OCI-LY7 (cell line): ENCODE data around the gene GRM1. TPM values are rescaled to one million over a fixed set of nuclear protein-coding genes. Genes with fewer than 3 reads are reported as not detected.

Experiments
- BruUV-seq: library from RNA; stranded (reverse); fragments of 400-500 nt; replicated peaks from 2 replicates; lab custom pipeline; 2021; lab: Mats Ljungman, UMichigan
- CTCF ChIA-PET: fragments of 300-600 bp; sonication (Branson Sonifier 250); formaldehyde crosslinking; loops from one replicate; lab custom pipeline; 2022; ENCODE audit warnings: antibody characterized with exemption; ENCODE audit not compliant: unreplicated experiment; lab: Charles Lee
- POLR2A ChIA-PET: fragments of 300-600 bp; sonication (Branson Sonifier 250); formaldehyde crosslinking; loops from one replicate; lab custom pipeline; 2022; ENCODE audit warnings: antibody characterized with exemption; lab: Charles Lee
- DNase-seq: peaks from one replicate; pipeline ENCODE4 v3.0.0-alpha.2; 2015; ENCODE audit warnings: low spot score
- H2AFZ ChIP-seq: fragments of 200-600 bp; sonication (generic), shearing (Covaris generic); 2 replicates; pipeline ENCODE4 v1.6.1; 2014; ENCODE audit warnings: mild to moderate bottlenecking, antibody characterized with exemption, low read length, moderate library complexity
- H3K27ac ChIP-seq: fragments of 200-600 bp; sonication (generic); 2 replicates; pipeline ENCODE4 v1.5.1; 2014; ENCODE audit warnings: mixed run types, low read depth, mild to moderate bottlenecking, moderate library complexity, low read length, inconsistent platforms; ENCODE audit not compliant: poor library complexity, severe bottlenecking
- H3K36me3 ChIP-seq: fragments of 200-600 bp; sonication (generic); 2 replicates; pipeline ENCODE4 v1.6.1; 2014; ENCODE audit warnings: mild to moderate bottlenecking, antibody characterized with exemption, low read length, moderate library complexity, mixed read lengths; ENCODE audit not compliant: insufficient read depth
- H3K4me1 ChIP-seq: fragments of 200-600 bp; sonication (generic); 2 replicates; pipeline ENCODE4 v1.5.1; 2014; ENCODE audit warnings: mild to moderate bottlenecking, low read length; ENCODE audit not compliant: insufficient read depth, poor library complexity, severe bottlenecking
- H3K4me2 ChIP-seq: fragments of 200-600 bp; sonication (generic); 2 replicates; pipeline ENCODE4 v1.6.1; 2014; ENCODE audit warnings: mild to moderate bottlenecking, low read length
- H3K4me3 ChIP-seq: fragments of 200-600 bp; sonication (generic); 2 replicates; pipeline ENCODE4 v1.5.1; 2014; ENCODE audit warnings: mild to moderate bottlenecking, low read depth, low read length; ENCODE audit not compliant: poor library complexity, severe bottlenecking
- H3K79me2 ChIP-seq: fragments of 200-600 bp; sonication (generic); 2 replicates; pipeline ENCODE4 v1.6.1; 2016; ENCODE audit warnings: low read depth, mild to moderate bottlenecking, low read length, moderate library complexity, mixed read lengths; ENCODE audit not compliant: insufficient read depth
- H3K9me2 ChIP-seq: fragments of 200-600 bp; sonication (generic); 2 replicates; pipeline ENCODE4 v1.6.1; 2016; ENCODE audit warnings: mild to moderate bottlenecking, low read length, mixed read lengths; ENCODE audit not compliant: insufficient read depth
- H3K9me3 ChIP-seq: fragments of 200-600 bp; sonication (generic); 2 replicates; pipeline ENCODE4 v1.6.1; 2014; ENCODE audit warnings: mild to moderate bottlenecking, mixed run types, low read length, mixed read lengths
- H4K20me1 ChIP-seq: fragments of 200-600 bp; sonication (generic); 2 replicates; pipeline ENCODE4 v1.6.1; 2014; ENCODE audit warnings: mild to moderate bottlenecking, antibody characterized with exemption, low read length, moderate library complexity, mixed read lengths; ENCODE audit not compliant: insufficient read depth
- EZH2phosphoT487 ChIP-seq: fragments of 200-600 bp; sonication (generic); IDR thresholded peaks from 2 replicates; pipeline ENCODE4 v1.6.1; 2018; ENCODE audit warnings: low read depth, borderline replicate concordance, mild to moderate bottlenecking, mixed run types, antibody characterized with exemption, low read length, moderate library complexity, mixed read lengths
- intact Hi-C: fragments of 100-400 bp; cut with micrococcal nuclease; formaldehyde crosslinking; loops from one replicate; pipeline ENCODE4 v1.10.0; 2022; ENCODE audit not compliant: unreplicated experiment
- total RNA-seq, 2 experiments: library from RNA; depleted of rRNA in 1 of 2; stranded (reverse); fragments of >200 nt in 1 of 2; shearing (Covaris generic) in 1 of 2; gene quantifications; 2 replicates each; pipeline ENCODE4 v1.2.3, GENCODE V29; 2014 to 2022
- TF ChIP-seq, protein P1 (sequence below): fragments of 200-600 bp; sonication (generic); conservative IDR thresholded peaks from 2 replicates; pipeline ENCODE4 v1.5.1; 2014; ENCODE audit warnings: mild to moderate bottlenecking, antibody characterized with exemption, low read length, moderate library complexity, mixed read lengths

GRM1 gene
- total RNA-seq, 2 experiments from 2014 or later: not detected

DNA sequence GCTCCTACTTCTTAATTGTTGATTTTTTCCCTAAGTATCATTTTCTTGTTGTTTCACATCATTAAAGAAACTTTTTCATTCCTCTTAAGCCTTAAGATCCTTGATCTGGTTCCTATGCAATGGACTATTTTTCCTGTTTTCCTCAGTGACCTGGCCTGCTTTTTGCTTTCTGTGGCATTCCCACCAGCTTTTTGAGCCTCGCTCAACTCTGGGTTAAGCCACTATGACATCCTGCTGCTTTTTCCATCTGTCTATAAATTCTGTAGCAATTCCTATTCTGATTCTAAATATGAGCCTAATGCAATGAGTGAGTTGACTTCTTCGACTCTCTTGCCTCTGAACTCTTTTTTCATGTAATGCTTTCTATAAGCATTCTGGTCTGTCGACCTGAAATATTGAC lies 160.3 kb downstream of the GRM1 start:
- no peaks in the 10 kb centered on the region for H3K9me2 ChIP-seq

DNA sequence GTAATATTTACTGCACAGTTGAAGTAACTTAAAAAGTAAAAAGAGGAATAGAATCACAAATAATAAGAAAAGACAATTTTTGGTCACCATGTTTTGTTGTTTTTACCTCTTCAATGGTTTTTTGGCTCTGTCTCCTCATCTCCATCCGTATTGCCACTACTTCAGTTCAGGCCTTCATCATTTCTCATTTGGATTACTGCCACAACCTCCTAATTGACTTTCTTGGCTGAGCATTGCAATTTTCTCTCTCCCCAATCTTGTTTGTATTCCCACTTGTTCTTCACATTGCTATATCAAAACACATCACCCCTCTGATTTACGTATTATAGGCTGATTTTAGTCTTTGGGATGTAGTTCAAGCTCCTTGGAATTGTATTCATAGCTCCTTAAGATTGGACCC lies 161.7 kb downstream of the GRM1 start:
- Histone ChIP-seq H3K4me3 (no peak overlapping the region), H3K27ac (no peak overlapping the region), H3K9me2 (no peaks in the 10 kb centered on the region), H2AFZ (no peak overlapping the region), H4K20me1 (no peaks in the 10 kb centered on the region), H3K4me2 (no peak overlapping the region), H3K9me3 (no peaks in the 10 kb centered on the region), H3K79me2 (no peaks in the 10 kb centered on the region), H3K4me1 (no peaks in the 10 kb centered on the region), H3K36me3 (no peaks in the 10 kb centered on the region)
- BruUV-seq: no TSS peak
- intact Hi-C loops: no loop called here
- POLR2A ChIA-PET: no interaction called here
- TF ChIP-seq EZH2phosphoT487: no peak
- TF ChIP-seq, protein P1, sequence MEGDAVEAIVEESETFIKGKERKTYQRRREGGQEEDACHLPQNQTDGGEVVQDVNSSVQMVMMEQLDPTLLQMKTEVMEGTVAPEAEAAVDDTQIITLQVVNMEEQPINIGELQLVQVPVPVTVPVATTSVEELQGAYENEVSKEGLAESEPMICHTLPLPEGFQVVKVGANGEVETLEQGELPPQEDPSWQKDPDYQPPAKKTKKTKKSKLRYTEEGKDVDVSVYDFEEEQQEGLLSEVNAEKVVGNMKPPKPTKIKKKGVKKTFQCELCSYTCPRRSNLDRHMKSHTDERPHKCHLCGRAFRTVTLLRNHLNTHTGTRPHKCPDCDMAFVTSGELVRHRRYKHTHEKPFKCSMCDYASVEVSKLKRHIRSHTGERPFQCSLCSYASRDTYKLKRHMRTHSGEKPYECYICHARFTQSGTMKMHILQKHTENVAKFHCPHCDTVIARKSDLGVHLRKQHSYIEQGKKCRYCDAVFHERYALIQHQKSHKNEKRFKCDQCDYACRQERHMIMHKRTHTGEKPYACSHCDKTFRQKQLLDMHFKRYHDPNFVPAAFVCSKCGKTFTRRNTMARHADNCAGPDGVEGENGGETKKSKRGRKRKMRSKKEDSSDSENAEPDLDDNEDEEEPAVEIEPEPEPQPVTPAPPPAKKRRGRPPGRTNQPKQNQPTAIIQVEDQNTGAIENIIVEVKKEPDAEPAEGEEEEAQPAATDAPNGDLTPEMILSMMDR: no peak
- DNase-seq: no peak
- CTCF ChIA-PET: no interaction called here

More for the DNA sequence above, 160.3 kb downstream of the GRM1 start:
- no peaks in the 10 kb centered on the region for H3K4me1 ChIP-seq
- H3K79me2 ChIP-seq: no peaks in the 10 kb centered on the region
- H2AFZ ChIP-seq: no peak overlapping the region
- TF ChIP-seq EZH2phosphoT487: no peak
- TF ChIP-seq, protein P1: no peak
- H3K4me3 ChIP-seq: no peak overlapping the region
- no peak overlapping the region for H3K4me2 ChIP-seq
- ChIA-PET POLR2A (no interaction called here), CTCF (interaction anchor here (0.5 kb wide), 1 partner anchor 764 kb away, joined by 3 read pairs; no protein-coding TSS in a partner anchor)
- H3K9me3 ChIP-seq: no peaks in the 10 kb centered on the region
- no peak for DNase-seq
- H4K20me1 ChIP-seq: no peaks in the 10 kb centered on the region
- no peaks in the 10 kb centered on the region for H3K36me3 ChIP-seq
- H3K27ac ChIP-seq: no peak overlapping the region
- intact Hi-C loops: no loop called here
- no TSS peak for BruUV-seq

DNA sequence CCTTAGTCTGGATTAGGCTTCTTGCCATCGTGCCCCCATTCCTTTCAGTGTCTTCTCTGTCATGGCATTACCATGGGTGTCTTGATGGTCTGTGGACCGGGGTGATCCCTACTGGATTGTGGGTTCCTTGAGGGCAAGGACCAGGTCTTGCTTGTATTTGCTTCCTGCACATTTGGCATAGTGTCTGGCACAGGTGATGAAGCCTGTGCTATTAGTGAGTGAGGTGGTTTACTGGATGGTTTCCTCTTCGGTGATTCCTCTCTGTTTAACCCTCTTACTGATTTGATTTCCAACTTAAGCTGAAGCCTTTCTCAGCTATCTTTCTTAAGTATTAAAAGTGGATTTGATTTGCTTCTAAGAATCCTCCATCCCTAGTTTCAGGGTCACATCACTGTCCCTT lies 162.3 kb downstream of the GRM1 start:
- Histone ChIP-seq H3K36me3 (no peaks in the 10 kb centered on the region), H3K4me3 (no peak overlapping the region), H3K9me2 (no peaks in the 10 kb centered on the region), H4K20me1 (no peaks in the 10 kb centered on the region), H3K79me2 (no peaks in the 10 kb centered on the region), H3K4me1 (no peaks in the 10 kb centered on the region), H3K9me3 (no peaks in the 10 kb centered on the region), H3K27ac (no peak overlapping the region), H3K4me2 (no peak overlapping the region), H2AFZ (no peak overlapping the region)
- POLR2A ChIA-PET: interaction anchor here (0.5 to 0.9 kb wide), 2 partner anchors 12 to 456 kb away, joined by 3 to 4 read pairs; no protein-coding TSS in a partner anchor
- intact Hi-C loops: no loop called here
- no peak for DNase-seq
- TF ChIP-seq, protein P1: no peak
- no peak for TF ChIP-seq EZH2phosphoT487
- no TSS peak for BruUV-seq
- CTCF ChIA-PET: no interaction called here
